PFSK-1 (cell line): ENCODE measurements around the gene IGFL2. TPM values are rescaled to one million over a fixed set of nuclear protein-coding genes. Genes with fewer than 3 reads are reported as not detected.

Experiments
- FOXP2 ChIP-seq: optimal IDR thresholded peaks from 2 replicates; pipeline ENCODE3; 2011; ENCODE audit warnings: borderline replicate concordance, control low read depth, inconsistent platforms; ENCODE audit not compliant: insufficient read depth; ENCODE audit errors: extremely low read length, extremely low read depth
- POLR2AphosphoS5 ChIP-seq: IDR thresholded peaks from 2 replicates; pipeline ENCODE4 v1.6.1; 2012; ENCODE audit warnings: low read depth, mild to moderate bottlenecking, control low read depth, low read length, moderate library complexity
- REST ChIP-seq, 2 experiments: IDR thresholded peaks; 2 replicates each; pipeline versions ENCODE4 v1.6.1 to v1.8.0; 2011 to 2012; ENCODE audit warnings: low read depth in 2 of 2, low read length in 2 of 2, control low read depth in 1 of 2, inconsistent platforms in 1 of 2, mild to moderate bottlenecking in 1 of 2, moderate library complexity in 1 of 2; ENCODE audit not compliant: insufficient read depth in 1 of 2
- SIN3A ChIP-seq: IDR thresholded peaks from 2 replicates; pipeline ENCODE4 v1.6.1; 2012; ENCODE audit warnings: mild to moderate bottlenecking, low read length, moderate library complexity, borderline replicate concordance; ENCODE audit not compliant: insufficient read depth
- TAF1 ChIP-seq: IDR thresholded peaks from 2 replicates; pipeline ENCODE4 v1.6.1; 2012; ENCODE audit warnings: low read length, control low read depth, borderline replicate concordance; ENCODE audit not compliant: insufficient read depth
- polyA plus RNA-seq: library from polyadenylated mRNA; unstranded; fragments of >200 nt; gene quantifications from one replicate; pipeline ENCODE4 v1.2.1, GENCODE V29; 2012; ENCODE audit warnings: low read depth, missing spikeins; ENCODE audit not compliant: insufficient read length

IGFL2 gene
- not detected for polyA plus RNA-seq

- no peak for TF ChIP-seq POLR2AphosphoS5
- TF ChIP-seq REST (IDR thresholded peaks at IDR 0.05; ENCODE audit: insufficient read depth in 1 of 2, low read depth in 2 of 2, low read length in 2 of 2) = no peak
- TF ChIP-seq TAF1 = no peak
- no peak for TF ChIP-seq FOXP2
- TF ChIP-seq SIN3A = no peak
Measured at GRCh38 chr19:46147791-46148288, at the start of gene IGFL2. Gene IGFL2 (plus strand): TSS chr19:46148238. CDS start chr19:46148279, 41 bp downstream.

GRCh38 chr19:46100344-46100743, 47.7 kb upstream of the IGFL2 start:
- no peak for TF ChIP-seq POLR2AphosphoS5
- no peak for TF ChIP-seq TAF1
- TF ChIP-seq SIN3A = no peak

- no peak for TF ChIP-seq REST (IDR thresholded peaks at IDR 0.05; ENCODE audit: insufficient read depth in 1 of 2, low read depth in 2 of 2, low read length in 2 of 2)
- TF ChIP-seq SIN3A = no peak
Measured at GRCh38 chr19:46101293-46101692, 46.7 kb upstream of the IGFL2 start.

- TF ChIP-seq REST (IDR thresholded peaks at IDR 0.05; ENCODE audit: insufficient read depth in 1 of 2, low read depth in 2 of 2, low read length in 2 of 2) = no peak
- TF ChIP-seq TAF1 = no peak
- no peak for TF ChIP-seq FOXP2
- TF ChIP-seq SIN3A = no peak
- no peak for TF ChIP-seq POLR2AphosphoS5
Measured at GRCh38 chr19:46107371-46107770, 40.7 kb upstream of the IGFL2 start.

GRCh38 chr19:46109876-46110275, 38.2 kb upstream of the IGFL2 start:
- TF ChIP-seq POLR2AphosphoS5 (no peak), SIN3A (no peak), REST (IDR thresholded peaks at IDR 0.05; ENCODE audit: insufficient read depth in 1 of 2, low read depth in 2 of 2, low read length in 2 of 2) (no peak), FOXP2 (no peak), TAF1 (no peak)

- TF ChIP-seq SIN3A = no peak
- no peak for TF ChIP-seq TAF1
- no peak for TF ChIP-seq FOXP2
- no peak for TF ChIP-seq REST (IDR thresholded peaks at IDR 0.05; ENCODE audit: insufficient read depth in 1 of 2, low read depth in 2 of 2, low read length in 2 of 2)
- no peak for TF ChIP-seq POLR2AphosphoS5
Measured at GRCh38 chr19:46111376-46111775, 36.7 kb upstream of the IGFL2 start.
